GM12878 (cell line): ENCODE measurements around the gene ERC2.

Experiments
- BACH1 ChIP-seq: fragments of 450-650 bp; IDR thresholded peaks from 2 replicates; pipeline ENCODE4 v1.6.1; 2017; ENCODE audit warnings: mild to moderate bottlenecking, borderline replicate concordance
- GABPA ChIP-seq: IDR thresholded peaks from 2 replicates; pipeline ENCODE4 v1.6.1; 2014; ENCODE audit warnings: antibody characterized with exemption, low read depth, mild to moderate bottlenecking, inconsistent platforms
- HDAC2 ChIP-seq: fragments of 200-600 bp; sonication (generic); IDR thresholded peaks from 2 replicates; pipeline ENCODE4 v1.6.1; 2017
- HDAC6 ChIP-seq: fragments of 200-600 bp; sonication (generic); IDR thresholded peaks from one replicate; pipeline ENCODE4 v1.8.0; 2017; ENCODE audit warnings: antibody characterized with exemption; ENCODE audit not compliant: unreplicated experiment
- JUNB ChIP-seq: IDR thresholded peaks from 2 replicates; pipeline ENCODE4 v1.6.1; 2016; ENCODE audit warnings: antibody characterized with exemption, mild to moderate bottlenecking
- LARP7 ChIP-seq: fragments of 450-650 bp; IDR thresholded peaks from 2 replicates; pipeline ENCODE4 v1.6.1; 2017; ENCODE audit warnings: mild to moderate bottlenecking
- SP1 ChIP-seq: IDR thresholded peaks from one replicate; pipeline ENCODE4 v1.6.1; 2011; ENCODE audit warnings: low read depth, low read length
- YY1 ChIP-seq: IDR thresholded peaks from 2 replicates; pipeline ENCODE4 v1.6.1; 2011; ENCODE audit warnings: low read depth, mild to moderate bottlenecking, low read length
- TF ChIP-seq, protein P1 (sequence below), 3 experiments: IDR thresholded peaks in 2 of 3; conservative IDR thresholded peaks in 1 of 3; 2 replicates each; pipeline ENCODE4 v1.5.1; 2011; ENCODE audit warnings: low read depth in 3 of 3, low read length in 3 of 3, mild to moderate bottlenecking in 3 of 3, control low read depth in 2 of 3, moderate library complexity in 2 of 3, inconsistent platforms in 1 of 3, mixed read lengths in 1 of 3; ENCODE audit not compliant: control insufficient read depth in 2 of 3, insufficient read depth in 1 of 3; ENCODE audit errors: extremely low read depth in 1 of 3
- TF ChIP-seq, protein P2 (sequence below): fragments of 450-650 bp; conservative IDR thresholded peaks from 2 replicates; pipeline ENCODE4 v1.6.1; 2017; ENCODE audit warnings: mild to moderate bottlenecking, moderate library complexity

DNA sequence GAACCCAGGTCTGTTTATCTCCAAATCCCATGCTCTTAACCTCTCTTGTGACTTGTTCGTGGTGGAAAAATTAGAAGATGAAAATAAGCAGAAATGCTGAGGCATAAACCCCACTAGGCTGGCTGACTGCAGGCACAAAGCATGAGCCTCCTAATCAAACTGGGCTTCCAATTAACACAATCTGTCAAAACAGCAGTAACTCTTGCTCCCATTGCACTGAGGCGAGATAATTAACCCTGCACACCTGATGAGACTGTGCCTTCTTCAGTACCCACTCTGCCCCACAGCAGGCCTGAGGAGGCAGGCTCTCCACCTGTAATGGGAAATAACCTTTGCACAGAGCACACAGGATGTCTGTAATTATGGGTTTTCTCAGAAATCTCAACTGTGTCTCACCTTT lies 696.8 kb downstream of the ERC2 start:
- TF ChIP-seq BACH1 (no peak), YY1 (no peak), LARP7 (no peak), HDAC2 (no peak), GABPA (no peak), JUNB (no peak), SP1 (no peak), HDAC6 (no peak)
- TF ChIP-seq, protein P1, sequence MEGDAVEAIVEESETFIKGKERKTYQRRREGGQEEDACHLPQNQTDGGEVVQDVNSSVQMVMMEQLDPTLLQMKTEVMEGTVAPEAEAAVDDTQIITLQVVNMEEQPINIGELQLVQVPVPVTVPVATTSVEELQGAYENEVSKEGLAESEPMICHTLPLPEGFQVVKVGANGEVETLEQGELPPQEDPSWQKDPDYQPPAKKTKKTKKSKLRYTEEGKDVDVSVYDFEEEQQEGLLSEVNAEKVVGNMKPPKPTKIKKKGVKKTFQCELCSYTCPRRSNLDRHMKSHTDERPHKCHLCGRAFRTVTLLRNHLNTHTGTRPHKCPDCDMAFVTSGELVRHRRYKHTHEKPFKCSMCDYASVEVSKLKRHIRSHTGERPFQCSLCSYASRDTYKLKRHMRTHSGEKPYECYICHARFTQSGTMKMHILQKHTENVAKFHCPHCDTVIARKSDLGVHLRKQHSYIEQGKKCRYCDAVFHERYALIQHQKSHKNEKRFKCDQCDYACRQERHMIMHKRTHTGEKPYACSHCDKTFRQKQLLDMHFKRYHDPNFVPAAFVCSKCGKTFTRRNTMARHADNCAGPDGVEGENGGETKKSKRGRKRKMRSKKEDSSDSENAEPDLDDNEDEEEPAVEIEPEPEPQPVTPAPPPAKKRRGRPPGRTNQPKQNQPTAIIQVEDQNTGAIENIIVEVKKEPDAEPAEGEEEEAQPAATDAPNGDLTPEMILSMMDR (IDR thresholded peaks at IDR 0.05 in 2 of 3, conservative IDR thresholded peaks at IDR 0.05 in 1 of 3; ENCODE audit: control insufficient read depth in 2 of 3, extremely low read depth in 1 of 3, insufficient read depth in 1 of 3, low read depth in 3 of 3, low read length in 3 of 3) = no peak
- TF ChIP-seq, protein P2, sequence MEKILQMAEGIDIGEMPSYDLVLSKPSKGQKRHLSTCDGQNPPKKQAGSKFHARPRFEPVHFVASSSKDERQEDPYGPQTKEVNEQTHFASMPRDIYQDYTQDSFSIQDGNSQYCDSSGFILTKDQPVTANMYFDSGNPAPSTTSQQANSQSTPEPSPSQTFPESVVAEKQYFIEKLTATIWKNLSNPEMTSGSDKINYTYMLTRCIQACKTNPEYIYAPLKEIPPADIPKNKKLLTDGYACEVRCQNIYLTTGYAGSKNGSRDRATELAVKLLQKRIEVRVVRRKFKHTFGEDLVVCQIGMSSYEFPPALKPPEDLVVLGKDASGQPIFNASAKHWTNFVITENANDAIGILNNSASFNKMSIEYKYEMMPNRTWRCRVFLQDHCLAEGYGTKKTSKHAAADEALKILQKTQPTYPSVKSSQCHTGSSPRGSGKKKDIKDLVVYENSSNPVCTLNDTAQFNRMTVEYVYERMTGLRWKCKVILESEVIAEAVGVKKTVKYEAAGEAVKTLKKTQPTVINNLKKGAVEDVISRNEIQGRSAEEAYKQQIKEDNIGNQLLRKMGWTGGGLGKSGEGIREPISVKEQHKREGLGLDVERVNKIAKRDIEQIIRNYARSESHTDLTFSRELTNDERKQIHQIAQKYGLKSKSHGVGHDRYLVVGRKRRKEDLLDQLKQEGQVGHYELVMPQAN = no peak
